OCI-LY3 (cell line): ENCODE data around the gene TFPI.

Source experiments
- H2AFZ ChIP-seq: fragments of 200-600, 300-600 bp; shearing (Covaris generic); 2 replicates; pipeline ENCODE4 v1.6.0; 2014; ENCODE audit warnings: antibody characterized with exemption, low read depth, low read length
- H3K27ac ChIP-seq: fragments of 200-600, 300-600 bp; sonication (generic); 2 replicates; pipeline ENCODE4 v1.5.1; 2014; ENCODE audit warnings: mild to moderate bottlenecking, low read length, moderate library complexity, mixed read lengths
- H3K27me3 ChIP-seq: fragments of 200-600, 300-600 bp; sonication (generic); 2 replicates; pipeline ENCODE4 v1.6.1; 2014; ENCODE audit warnings: low read depth, low read length, mixed read lengths
- H3K36me3 ChIP-seq: fragments of 200-600, 300-600 bp; sonication (generic); replicated peaks from 2 replicates; pipeline ENCODE3; 2014; ENCODE audit warnings: low read depth, low read length, mixed read lengths
- H3K4me1 ChIP-seq: fragments of 300-600, 200-600 bp; sonication (generic); 2 replicates; pipeline ENCODE4 v1.6.1; 2014; ENCODE audit warnings: low read length, mixed read lengths
- H3K4me2 ChIP-seq: fragments of 200-600, 300-600 bp; sonication (generic); 2 replicates; pipeline ENCODE4 v1.6.1; 2014; ENCODE audit warnings: low read length, mixed read lengths
- H3K4me3 ChIP-seq: fragments of 300-600, 200-600 bp; sonication (generic); 2 replicates; pipeline ENCODE4 v1.5.1; 2014; ENCODE audit warnings: antibody characterized with exemption, mild to moderate bottlenecking, low read length, moderate library complexity
- H3K79me2 ChIP-seq: fragments of 300-600, 200-600 bp; shearing (Covaris generic); 2 replicates; pipeline ENCODE4 v1.6.1; 2014; ENCODE audit warnings: mild to moderate bottlenecking, low read length, mixed read lengths
- H3K9ac ChIP-seq: fragments of 300-600, 200-600 bp; shearing (Covaris generic); 2 replicates; pipeline ENCODE4 v1.6.0; 2014; ENCODE audit warnings: mild to moderate bottlenecking, low read length, moderate library complexity
- H3K9me3 ChIP-seq: fragments of 200-600, 300-600 bp; shearing (Covaris generic); 2 replicates; pipeline ENCODE4 v1.6.1; 2014; ENCODE audit warnings: low read length, mixed read lengths; ENCODE audit not compliant: insufficient read depth
- H4K20me1 ChIP-seq: fragments of 200-600, 300-600 bp; sonication (generic); 2 replicates; pipeline ENCODE4 v1.6.1; 2016; ENCODE audit warnings: low read length, mixed read lengths; ENCODE audit not compliant: insufficient read depth
- EZH2phosphoT487 ChIP-seq: fragments of 200-600 bp; shearing (Covaris generic); IDR thresholded peaks from 2 replicates; pipeline ENCODE4 v1.6.1; 2018; ENCODE audit warnings: antibody characterized with exemption, mixed run types, low read depth
- TF ChIP-seq, protein P1 (sequence below): fragments of 200-600, 300-600 bp; sonication (generic); IDR thresholded peaks from 2 replicates; pipeline ENCODE4 v1.5.1; 2014; ENCODE audit warnings: antibody characterized with exemption, low read length, low read depth

The TFPI gene

DNA sequence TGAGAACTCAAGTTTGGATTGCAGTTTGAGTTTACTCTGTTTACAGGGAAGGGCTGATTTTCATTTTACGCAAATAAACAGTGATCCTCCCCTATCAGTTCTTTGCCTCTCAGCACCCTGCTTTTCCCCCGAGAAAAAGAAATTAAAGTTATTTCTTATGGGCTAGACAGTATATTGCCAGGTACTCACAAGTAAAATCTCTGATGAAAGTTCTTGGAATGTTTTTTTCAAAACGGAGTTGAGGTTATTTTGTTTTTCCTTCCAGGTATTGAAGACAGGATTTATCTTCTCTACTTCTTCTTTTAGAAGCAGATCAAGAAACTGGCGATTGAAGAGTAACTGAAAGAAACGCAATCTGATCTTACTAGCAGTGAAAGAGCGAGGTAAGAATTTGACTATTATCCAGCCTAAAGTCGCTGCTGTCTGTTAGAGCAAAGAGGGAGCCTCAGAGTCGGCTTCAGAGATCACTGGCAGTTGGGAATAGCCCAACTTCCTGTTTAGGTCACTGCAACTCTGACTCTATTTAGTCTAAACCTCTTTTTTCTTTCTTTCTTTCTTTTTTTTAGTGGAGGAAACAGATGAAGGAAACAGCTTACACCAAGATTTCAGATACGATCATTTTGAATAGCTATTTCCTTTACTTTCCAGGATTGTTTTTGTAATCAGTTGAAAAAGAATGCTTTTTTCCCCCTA is at the start of gene TFPI:
TFPI (minus strand) TSS at position 425 of the 693 bp plus-strand sequence. CDS start 50,667 bp downstream, outside the sequence.
- peak within 1 kb of the TSS; percentile 46 for H3K4me2 ChIP-seq

DNA sequence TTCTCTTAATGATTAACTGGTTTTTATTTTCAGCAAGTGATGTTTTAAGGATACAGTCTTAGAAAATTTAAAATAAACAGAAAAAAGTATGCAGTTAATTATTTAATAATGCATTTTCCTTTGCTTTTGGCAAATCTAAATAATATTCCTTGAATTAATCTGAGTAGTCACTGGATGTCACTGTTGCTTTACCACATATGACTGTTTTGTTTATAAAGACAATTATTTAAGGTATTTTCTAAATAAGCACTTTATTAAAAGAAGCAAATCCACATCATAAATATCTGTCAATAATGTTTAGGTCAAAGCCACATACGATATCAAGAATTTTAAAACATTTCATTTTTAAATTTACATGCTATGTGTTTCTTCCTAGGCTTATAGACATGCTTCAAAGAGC is 40.6 kb upstream of the TFPI start:
- no peak overlapping the region for H3K27ac ChIP-seq
- H3K9me3 ChIP-seq, result no peaks in the 10 kb centered on the region
- H3K9ac ChIP-seq, result no peak overlapping the region
- no peak overlapping the region for H2AFZ ChIP-seq
- H3K27me3 ChIP-seq, result no peaks in the 10 kb centered on the region
- H3K4me2 ChIP-seq, result no peak overlapping the region
- no peaks in the 10 kb centered on the region for H3K4me1 ChIP-seq
- H4K20me1 ChIP-seq, result no peaks in the 10 kb centered on the region
- no peaks in the 10 kb centered on the region for H3K79me2 ChIP-seq
- no peak overlapping the region for H3K4me3 ChIP-seq
- H3K36me3 ChIP-seq, result no peaks in the 10 kb centered on the region
- no peak for TF ChIP-seq EZH2phosphoT487
- TF ChIP-seq, protein P1, sequence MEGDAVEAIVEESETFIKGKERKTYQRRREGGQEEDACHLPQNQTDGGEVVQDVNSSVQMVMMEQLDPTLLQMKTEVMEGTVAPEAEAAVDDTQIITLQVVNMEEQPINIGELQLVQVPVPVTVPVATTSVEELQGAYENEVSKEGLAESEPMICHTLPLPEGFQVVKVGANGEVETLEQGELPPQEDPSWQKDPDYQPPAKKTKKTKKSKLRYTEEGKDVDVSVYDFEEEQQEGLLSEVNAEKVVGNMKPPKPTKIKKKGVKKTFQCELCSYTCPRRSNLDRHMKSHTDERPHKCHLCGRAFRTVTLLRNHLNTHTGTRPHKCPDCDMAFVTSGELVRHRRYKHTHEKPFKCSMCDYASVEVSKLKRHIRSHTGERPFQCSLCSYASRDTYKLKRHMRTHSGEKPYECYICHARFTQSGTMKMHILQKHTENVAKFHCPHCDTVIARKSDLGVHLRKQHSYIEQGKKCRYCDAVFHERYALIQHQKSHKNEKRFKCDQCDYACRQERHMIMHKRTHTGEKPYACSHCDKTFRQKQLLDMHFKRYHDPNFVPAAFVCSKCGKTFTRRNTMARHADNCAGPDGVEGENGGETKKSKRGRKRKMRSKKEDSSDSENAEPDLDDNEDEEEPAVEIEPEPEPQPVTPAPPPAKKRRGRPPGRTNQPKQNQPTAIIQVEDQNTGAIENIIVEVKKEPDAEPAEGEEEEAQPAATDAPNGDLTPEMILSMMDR, result peak; percentile 44

More for the DNA sequence above, at the start of gene TFPI:
- H3K36me3 ChIP-seq, result no peaks in the 10 kb centered on the region
- peak within 1 kb of the TSS; percentile 43 for H3K4me3 ChIP-seq
- no peaks in the 10 kb centered on the region for H3K27me3 ChIP-seq
- H4K20me1 ChIP-seq, result no peaks in the 10 kb centered on the region
- no peak within 1 kb of the TSS for H3K9ac ChIP-seq
- H3K27ac ChIP-seq, result no peak within 1 kb of the TSS
- H3K4me1 ChIP-seq, result no peaks in the 10 kb centered on the region
- TF ChIP-seq, protein P1, result no peak
- TF ChIP-seq EZH2phosphoT487, result no peak
- H3K9me3 ChIP-seq, result no peaks in the 10 kb centered on the region
- H2AFZ ChIP-seq, result peak within 1 kb of the TSS; percentile 77; the same call in 1 of the 2 replicates
- no peaks in the 10 kb centered on the region for H3K79me2 ChIP-seq

DNA sequence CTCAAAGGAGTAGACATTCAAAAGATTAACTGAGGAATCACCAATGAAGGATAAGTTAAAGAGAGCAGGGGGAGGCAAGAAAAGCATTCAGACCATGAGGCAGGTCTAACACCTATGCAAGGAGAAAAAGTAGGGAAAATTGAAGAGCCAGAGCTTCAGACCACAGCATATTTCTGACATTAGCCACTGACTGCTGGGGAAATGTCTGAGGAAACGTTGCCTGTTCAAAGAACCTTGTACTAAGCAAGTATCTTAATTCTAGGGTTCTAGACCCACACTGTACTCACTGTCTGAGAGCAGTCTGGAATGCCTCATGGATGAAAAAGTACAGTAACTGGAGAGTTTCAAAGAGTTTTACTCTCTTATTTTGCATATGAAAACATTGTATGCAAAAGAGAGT is 39.5 kb upstream of the TFPI start:
- H3K9ac ChIP-seq, result no peak overlapping the region
- H3K27ac ChIP-seq, result no peak overlapping the region
- H2AFZ ChIP-seq, result no peak overlapping the region
- no peak overlapping the region for H3K4me3 ChIP-seq
- H3K9me3 ChIP-seq, result no peaks in the 10 kb centered on the region
- H4K20me1 ChIP-seq, result no peaks in the 10 kb centered on the region
- no peaks in the 10 kb centered on the region for H3K27me3 ChIP-seq
- H3K4me2 ChIP-seq, result no peak overlapping the region
- TF ChIP-seq, protein P1, result no peak
- no peak for TF ChIP-seq EZH2phosphoT487
- H3K79me2 ChIP-seq, result no peaks in the 10 kb centered on the region
- H3K4me1 ChIP-seq, result no peaks in the 10 kb centered on the region
- H3K36me3 ChIP-seq, result no peaks in the 10 kb centered on the region

DNA sequence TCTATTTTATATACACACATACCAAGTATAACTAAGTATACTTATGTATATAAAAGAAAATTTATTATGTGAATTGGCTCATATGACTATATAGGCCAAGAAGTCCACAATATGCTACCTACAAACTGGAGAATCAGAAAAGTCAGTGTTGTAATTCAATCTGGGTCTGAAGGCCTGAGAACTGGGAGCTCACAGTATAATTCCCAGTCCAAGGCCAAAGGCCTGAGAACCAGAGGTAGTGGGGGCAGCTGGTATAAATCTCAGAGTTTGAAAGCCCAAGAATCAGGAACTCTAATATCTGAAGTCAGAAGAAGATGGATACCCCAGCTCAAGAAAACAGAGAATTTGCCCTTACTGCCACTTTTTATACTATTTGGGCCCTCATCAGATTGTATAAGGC is 38.9 kb upstream of the TFPI start:
- Histone ChIP-seq H3K36me3 (no peaks in the 10 kb centered on the region), H3K4me1 (no peaks in the 10 kb centered on the region), H3K4me3 (no peak overlapping the region)

More for the DNA sequence above, 38.9 kb upstream of the TFPI start:
- Histone ChIP-seq H3K27ac (no peak overlapping the region), H3K9me3 (no peaks in the 10 kb centered on the region), H4K20me1 (no peaks in the 10 kb centered on the region), H3K27me3 (no peaks in the 10 kb centered on the region), H2AFZ (no peak overlapping the region), H3K79me2 (no peaks in the 10 kb centered on the region), H3K9ac (no peak overlapping the region), H3K4me2 (no peak overlapping the region)
- TF ChIP-seq, protein P1, result no peak
- TF ChIP-seq EZH2phosphoT487, result no peak
